Keratinocyte (primary cell): ENCODE results near the gene DLGAP1. TPM values are rescaled to one million over a fixed set of nuclear protein-coding genes. Genes with fewer than 3 reads are reported as not detected.
A peak's percentile ranks its signal among the peaks of the same experiment; 100 is the strongest.

Source experiments
- DNase-seq: peaks from one replicate; pipeline ENCODE4 v3.0.0-alpha.2; 2011; ENCODE audit warnings: low read depth, missing footprints, low spot score
- FAIRE-seq: peaks from 2 replicates; lab custom pipeline; 2011; peaks lifted over from hg19 to GRCh38; lab: Jason Lieb, UNC
- H2AFZ ChIP-seq: 2 replicates; pipeline ENCODE4 v1.6.0; 2012; ENCODE audit warnings: low read length, control low read depth, inconsistent platforms; ENCODE audit not compliant: control insufficient read depth
- H3K27ac ChIP-seq: 2 replicates; pipeline ENCODE4 v1.5.1; 2011; ENCODE audit warnings: low read length; ENCODE audit not compliant: control insufficient read depth, insufficient read depth
- H3K27me3 ChIP-seq: 3 replicates; pipeline ENCODE4 v1.6.0; 2011; ENCODE audit warnings: low read length; ENCODE audit not compliant: control insufficient read depth, insufficient read depth; ENCODE audit errors: extremely low read depth
- H3K36me3 ChIP-seq, 2 experiments: 2 replicates in 1 of 2; 3 replicates in 1 of 2; pipeline ENCODE4 v1.5.1; 2011; ENCODE audit warnings: low read length in 2 of 2, mild to moderate bottlenecking in 1 of 2; ENCODE audit not compliant: control insufficient read depth in 2 of 2, insufficient read depth in 2 of 2; ENCODE audit errors: extremely low read depth in 1 of 2
- H3K4me1 ChIP-seq: 3 replicates; pipeline ENCODE4 v1.5.1; 2011; ENCODE audit warnings: low read length; ENCODE audit not compliant: control insufficient read depth, insufficient read depth; ENCODE audit errors: extremely low read depth
- H3K4me2 ChIP-seq: 3 replicates; pipeline ENCODE4 v1.6.0; 2011; ENCODE audit warnings: low read depth, low read length; ENCODE audit not compliant: control insufficient read depth, insufficient read depth; ENCODE audit errors: extremely low read depth
- H3K4me3 ChIP-seq, 3 experiments: fragments of 200-600 bp in 1 of 3; sonication (generic) in 1 of 3; 2 replicates in 2 of 3; 3 replicates in 1 of 3; pipeline ENCODE4 v1.5.1; 2011 to 2016; ENCODE audit warnings: low read length in 3 of 3, mild to moderate bottlenecking in 3 of 3, control low read depth in 2 of 3, inconsistent platforms in 1 of 3, low read depth in 1 of 3, mixed read lengths in 1 of 3, mixed run types in 1 of 3, moderate library complexity in 1 of 3; ENCODE audit not compliant: control insufficient read depth in 2 of 3, insufficient read depth in 2 of 3; ENCODE audit errors: extremely low read depth in 1 of 3
- H3K79me2 ChIP-seq: 2 replicates; pipeline ENCODE4 v1.6.0; 2012; ENCODE audit warnings: low read length; ENCODE audit not compliant: control insufficient read depth, insufficient read depth
- H3K9ac ChIP-seq: 3 replicates; pipeline ENCODE4 v1.6.0; 2011; ENCODE audit warnings: low read length; ENCODE audit not compliant: control insufficient read depth, insufficient read depth; ENCODE audit errors: extremely low read depth
- H3K9me1 ChIP-seq: 3 replicates; pipeline ENCODE4 v1.6.0; 2011; ENCODE audit warnings: low read length; ENCODE audit not compliant: control insufficient read depth, insufficient read depth; ENCODE audit errors: extremely low read depth
- H3K9me3 ChIP-seq: 2 replicates; pipeline ENCODE4 v1.5.1; 2012; ENCODE audit warnings: low read depth, low read length; ENCODE audit not compliant: control insufficient read depth
- H4K20me1 ChIP-seq: 3 replicates; pipeline ENCODE4 v1.6.0; 2011; ENCODE audit warnings: low read length; ENCODE audit not compliant: control insufficient read depth, insufficient read depth; ENCODE audit errors: extremely low read depth
- EZH2 ChIP-seq: IDR thresholded peaks from one replicate; pipeline ENCODE4 v1.6.1; 2012; ENCODE audit warnings: inconsistent platforms, mild to moderate bottlenecking, low read length, moderate library complexity
- dilution Hi-C: fragments of 300-500 bp; cut with MboI; formaldehyde crosslinking; loops from one replicate; pipeline ENCODE4 v1.7.0; 2020; ENCODE audit warnings: low sequenced_read_pairs; ENCODE audit not compliant: extremely low pct_ligation_motif_present
- polyA plus RNA-seq, 5 experiments: library from polyadenylated mRNA; depleted of rRNA in 3 of 5; stranded (reverse) in 3 of 5; stranded (forward) in 1 of 5; unstranded in 1 of 5; fragments of >200 nt; gene quantifications; 1 replicate in 1 of 5; 2 replicates in 3 of 5; 3 replicates in 1 of 5; pipeline versions ENCODE4 v1.2.1 to v1.2.3, GENCODE V29; 2011 to 2012; ENCODE audit warnings: missing spikeins in 2 of 5, low read depth in 1 of 5, low replicate concordance in 1 of 5
- TF ChIP-seq, protein P1 (sequence below), 3 experiments: IDR thresholded peaks in 1 of 3; conservative IDR thresholded peaks in 1 of 3; optimal IDR thresholded peaks in 1 of 3; 2 replicates in 2 of 3; 3 replicates in 1 of 3; pipeline versions ENCODE3 to v1.5.1; 2011; ENCODE audit warnings: low read length in 3 of 3, mild to moderate bottlenecking in 3 of 3, moderate library complexity in 2 of 3, control low read depth in 1 of 3, inconsistent platforms in 1 of 3; ENCODE audit not compliant: insufficient read depth in 2 of 3; ENCODE audit errors: extremely low read depth in 1 of 3

The DLGAP1 gene
- polyA plus RNA-seq, 1 donor (not counting 4 experiments of a cell fraction or from before 2014, with no cell fraction given), result not detected

DNA sequence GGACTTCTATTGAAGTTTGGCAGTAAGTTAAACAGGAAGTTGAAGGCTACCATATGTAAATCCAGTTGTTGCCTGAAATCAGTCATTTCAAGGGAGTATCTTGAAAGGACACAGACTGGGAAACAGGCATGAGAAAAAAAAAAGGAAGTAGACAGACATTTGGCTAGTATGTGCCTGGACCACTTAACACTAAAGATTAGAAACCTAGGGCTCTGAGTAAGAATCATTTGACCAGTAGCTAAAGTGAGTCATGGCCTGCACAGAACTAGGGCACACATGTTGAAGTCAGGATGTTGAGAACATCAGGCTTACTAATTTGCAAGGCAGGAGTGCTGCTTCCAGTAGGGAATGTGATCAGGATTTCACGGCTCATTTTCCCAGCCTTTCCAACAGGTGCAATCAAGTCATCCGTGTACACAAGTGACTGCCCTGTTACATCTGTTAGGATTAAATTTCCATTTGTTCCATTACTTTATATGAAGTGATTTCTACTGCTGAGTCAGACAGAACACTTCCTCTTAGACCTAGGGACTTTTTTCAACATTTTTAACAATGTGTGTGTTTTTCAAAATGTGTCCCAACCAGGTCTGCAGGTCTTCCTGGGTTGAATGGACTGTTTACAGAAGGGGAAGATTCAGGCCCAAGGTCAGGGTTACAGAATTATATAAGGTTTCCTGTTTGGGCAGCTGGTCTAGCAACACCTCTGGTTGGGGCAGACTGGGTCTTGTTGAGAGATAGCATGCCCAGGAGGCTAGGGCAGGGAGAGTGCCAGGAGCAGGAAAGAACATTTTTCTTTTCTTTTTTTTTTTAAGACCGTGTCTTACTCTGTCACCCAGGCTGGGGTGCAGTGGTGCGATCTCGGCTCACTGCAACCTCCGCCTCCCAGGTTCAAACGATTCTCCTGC lies 859.5 kb downstream of the DLGAP1 start:
- H2AFZ ChIP-seq, result no peak overlapping the region
- no peak for TF ChIP-seq EZH2
- H3K4me1 ChIP-seq, result peaks cover 36% of the 10 kb centered on the region
- H4K20me1 ChIP-seq, result no peaks in the 10 kb centered on the region
- no peaks in the 10 kb centered on the region for H3K9me1 ChIP-seq
- dilution Hi-C loops, result no loop called here
- peak overlapping the region; percentile 42 to 69 (median 67) for H3K4me3 ChIP-seq
- H3K9me3 ChIP-seq, result no peaks in the 10 kb centered on the region
- H3K27me3 ChIP-seq, result no peaks in the 10 kb centered on the region
- H3K79me2 ChIP-seq, result peaks cover 5% of the 10 kb centered on the region
- peak; percentile 78 for FAIRE-seq
- H3K9ac ChIP-seq, result peak overlapping the region; percentile 94
- DNase-seq, result peak; percentile 80
- peak overlapping the region; percentile 97 for H3K27ac ChIP-seq
- H3K36me3 ChIP-seq, result peaks cover 3 to 4% of the 10 kb centered on the region in 2 experiments
- H3K4me2 ChIP-seq, result peak overlapping the region; percentile 91

DNA sequence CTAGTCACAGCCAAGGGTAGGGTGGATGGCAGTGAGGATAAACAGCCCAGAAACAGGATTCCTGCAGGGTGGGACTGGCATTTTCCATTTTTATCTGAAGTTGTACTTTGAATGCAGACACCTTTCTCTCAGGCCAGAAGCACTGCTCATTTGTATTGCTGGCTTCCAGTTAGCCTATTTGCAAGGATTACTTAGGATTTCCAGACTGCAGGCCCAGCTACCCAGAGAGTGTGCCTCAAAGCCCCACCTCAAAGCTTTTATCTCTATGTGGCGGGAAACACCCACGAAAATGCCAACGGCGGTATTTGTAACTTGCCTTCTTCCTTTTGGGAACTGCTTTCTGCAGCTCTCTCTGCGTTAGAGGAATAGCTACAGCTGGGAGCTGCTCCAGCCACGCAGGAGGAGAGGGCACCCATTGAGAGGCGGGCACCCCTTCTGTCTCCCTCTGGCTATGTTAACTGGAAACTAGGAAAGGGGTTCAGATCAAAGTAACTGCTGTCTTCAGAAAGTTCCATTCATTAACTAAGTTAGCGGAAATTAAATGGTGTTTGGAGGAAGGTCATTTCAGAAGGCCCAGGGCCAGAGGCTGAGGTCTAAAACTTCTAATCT lies 860.2 kb downstream of the DLGAP1 start:
- Histone ChIP-seq H3K4me1 (peaks cover 37% of the 10 kb centered on the region), H4K20me1 (no peaks in the 10 kb centered on the region), H3K4me2 (peak overlapping the region; percentile 91), H3K9me1 (no peaks in the 10 kb centered on the region), H3K27ac (peak overlapping the region; percentile 97), H3K27me3 (no peaks in the 10 kb centered on the region), H3K9me3 (no peaks in the 10 kb centered on the region), H3K36me3 (peaks cover 3 to 4% of the 10 kb centered on the region in 2 experiments), H3K79me2 (peaks cover 5% of the 10 kb centered on the region), H3K4me3 (peak overlapping the region; percentile 42 to 69 (median 67)), H3K9ac (peak overlapping the region; percentile 94), H2AFZ (no peak overlapping the region)
- FAIRE-seq (peak; percentile 48), DNase-seq (no peak)
- dilution Hi-C loops, result no loop called here
- TF ChIP-seq, protein P1, sequence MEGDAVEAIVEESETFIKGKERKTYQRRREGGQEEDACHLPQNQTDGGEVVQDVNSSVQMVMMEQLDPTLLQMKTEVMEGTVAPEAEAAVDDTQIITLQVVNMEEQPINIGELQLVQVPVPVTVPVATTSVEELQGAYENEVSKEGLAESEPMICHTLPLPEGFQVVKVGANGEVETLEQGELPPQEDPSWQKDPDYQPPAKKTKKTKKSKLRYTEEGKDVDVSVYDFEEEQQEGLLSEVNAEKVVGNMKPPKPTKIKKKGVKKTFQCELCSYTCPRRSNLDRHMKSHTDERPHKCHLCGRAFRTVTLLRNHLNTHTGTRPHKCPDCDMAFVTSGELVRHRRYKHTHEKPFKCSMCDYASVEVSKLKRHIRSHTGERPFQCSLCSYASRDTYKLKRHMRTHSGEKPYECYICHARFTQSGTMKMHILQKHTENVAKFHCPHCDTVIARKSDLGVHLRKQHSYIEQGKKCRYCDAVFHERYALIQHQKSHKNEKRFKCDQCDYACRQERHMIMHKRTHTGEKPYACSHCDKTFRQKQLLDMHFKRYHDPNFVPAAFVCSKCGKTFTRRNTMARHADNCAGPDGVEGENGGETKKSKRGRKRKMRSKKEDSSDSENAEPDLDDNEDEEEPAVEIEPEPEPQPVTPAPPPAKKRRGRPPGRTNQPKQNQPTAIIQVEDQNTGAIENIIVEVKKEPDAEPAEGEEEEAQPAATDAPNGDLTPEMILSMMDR (optimal IDR thresholded peaks at IDR 0.05 in 1 of 3, IDR thresholded peaks at IDR 0.05 in 1 of 3, conservative IDR thresholded peaks at IDR 0.05 in 1 of 3; ENCODE audit: extremely low read depth in 1 of 3, insufficient read depth in 2 of 3, low read length in 3 of 3), result no peak
- no peak for TF ChIP-seq EZH2
